ENCODE measurements around the gene LRRC3C.

DNA sequence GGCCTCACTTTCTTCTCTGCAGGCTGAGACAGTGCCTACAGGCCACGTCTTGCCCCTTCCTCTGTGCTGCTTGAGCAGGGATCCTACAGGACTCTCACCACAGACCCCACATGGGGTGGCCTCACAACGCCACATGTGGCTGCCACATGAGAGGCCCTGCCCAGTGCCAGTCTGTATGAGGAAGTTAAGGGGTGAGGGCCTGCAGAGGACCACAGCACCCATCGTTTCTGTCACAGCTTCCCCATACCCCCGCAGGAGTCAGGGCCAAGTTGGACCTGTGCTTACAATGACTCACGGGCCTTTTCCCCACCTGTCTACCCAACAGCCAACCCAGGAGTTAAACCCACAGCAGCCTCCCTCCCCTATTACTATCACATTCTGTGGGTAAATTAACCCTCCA is 6.2 kb upstream of the LRRC3C start:
- TF ChIP-seq POLR2A (IDR thresholded peaks at IDR 0.05; ENCODE audit: low read depth, low read length) (no peak), POLR2AphosphoS5 (IDR thresholded peaks at IDR 0.05; ENCODE audit: low read depth, low read length) (no peak)

Data from GM12891 (cell line).